ENCODE results near the gene MBP.
A peak's percentile ranks its signal among the peaks of the same experiment; 100 is the strongest.

Gene MBP

GRCh38 chr18:77060151-77060550 lies 72.4 kb downstream of the MBP start:
- H3K27me3 ChIP-seq (ENCODE audit: insufficient read depth, poor library complexity, severe bottlenecking), result no peaks in the 10 kb centered on the region
- DNase-seq (ENCODE audit: low read depth in 1 of 2, low spot score in 1 of 2), result no peak
- 0 out of 2 replicates have a peak overlapping the region, but pooled peaks have one; percentile 5 for H3K27ac ChIP-seq (replicated peaks)
- TF ChIP-seq, protein P1, sequence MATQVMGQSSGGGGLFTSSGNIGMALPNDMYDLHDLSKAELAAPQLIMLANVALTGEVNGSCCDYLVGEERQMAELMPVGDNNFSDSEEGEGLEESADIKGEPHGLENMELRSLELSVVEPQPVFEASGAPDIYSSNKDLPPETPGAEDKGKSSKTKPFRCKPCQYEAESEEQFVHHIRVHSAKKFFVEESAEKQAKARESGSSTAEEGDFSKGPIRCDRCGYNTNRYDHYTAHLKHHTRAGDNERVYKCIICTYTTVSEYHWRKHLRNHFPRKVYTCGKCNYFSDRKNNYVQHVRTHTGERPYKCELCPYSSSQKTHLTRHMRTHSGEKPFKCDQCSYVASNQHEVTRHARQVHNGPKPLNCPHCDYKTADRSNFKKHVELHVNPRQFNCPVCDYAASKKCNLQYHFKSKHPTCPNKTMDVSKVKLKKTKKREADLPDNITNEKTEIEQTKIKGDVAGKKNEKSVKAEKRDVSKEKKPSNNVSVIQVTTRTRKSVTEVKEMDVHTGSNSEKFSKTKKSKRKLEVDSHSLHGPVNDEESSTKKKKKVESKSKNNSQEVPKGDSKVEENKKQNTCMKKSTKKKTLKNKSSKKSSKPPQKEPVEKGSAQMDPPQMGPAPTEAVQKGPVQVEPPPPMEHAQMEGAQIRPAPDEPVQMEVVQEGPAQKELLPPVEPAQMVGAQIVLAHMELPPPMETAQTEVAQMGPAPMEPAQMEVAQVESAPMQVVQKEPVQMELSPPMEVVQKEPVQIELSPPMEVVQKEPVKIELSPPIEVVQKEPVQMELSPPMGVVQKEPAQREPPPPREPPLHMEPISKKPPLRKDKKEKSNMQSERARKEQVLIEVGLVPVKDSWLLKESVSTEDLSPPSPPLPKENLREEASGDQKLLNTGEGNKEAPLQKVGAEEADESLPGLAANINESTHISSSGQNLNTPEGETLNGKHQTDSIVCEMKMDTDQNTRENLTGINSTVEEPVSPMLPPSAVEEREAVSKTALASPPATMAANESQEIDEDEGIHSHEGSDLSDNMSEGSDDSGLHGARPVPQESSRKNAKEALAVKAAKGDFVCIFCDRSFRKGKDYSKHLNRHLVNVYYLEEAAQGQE (IDR thresholded peaks at IDR 0.05; ENCODE audit: insufficient replicate concordance, low read depth), result no peak
- TF ChIP-seq GABPA (IDR thresholded peaks at IDR 0.05; ENCODE audit: low read depth) (no peak), SPI1 (IDR thresholded peaks at IDR 0.05; ENCODE audit: borderline replicate concordance, low read depth) (no peak), POLR2AphosphoS5 (IDR thresholded peaks at IDR 0.05; ENCODE audit: low read depth) (no peak; the same call in 1 of the 2 replicates)
- H3K4me3 ChIP-seq (replicated peaks; ENCODE audit: insufficient read depth, low read length), result no peak overlapping the region

DNA sequence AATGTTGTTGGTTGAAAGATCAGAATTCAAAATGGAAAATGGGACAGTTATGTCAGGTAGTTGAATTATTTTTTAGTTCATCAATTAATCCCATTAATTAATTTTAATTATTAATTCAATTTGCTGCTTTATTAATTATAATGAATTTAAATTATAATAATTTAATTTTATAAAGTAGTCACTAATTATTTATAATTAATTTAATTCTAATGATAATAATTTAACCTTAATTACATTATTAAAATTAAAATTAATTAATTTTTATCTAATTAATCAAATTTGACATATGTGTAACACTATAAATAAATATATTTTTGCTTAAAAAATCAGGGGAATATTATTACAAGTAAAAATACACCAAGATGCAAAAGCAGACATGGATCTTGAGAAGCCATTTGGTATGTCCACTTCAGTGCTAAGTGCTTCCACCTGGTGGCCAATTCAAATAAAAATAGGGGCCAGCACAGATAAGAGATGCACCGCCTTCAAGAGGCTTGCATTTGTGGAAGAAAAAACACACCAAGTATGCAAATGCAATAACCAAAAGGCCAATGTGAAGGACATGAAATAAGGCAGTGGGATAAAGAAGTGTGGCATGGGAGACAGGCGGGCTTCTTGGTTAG lies 73.2 kb downstream of the MBP start:
- no peak overlapping the region for H3K4me3 ChIP-seq (replicated peaks; ENCODE audit: insufficient read depth, low read length)
- TF ChIP-seq GABPA (IDR thresholded peaks at IDR 0.05; ENCODE audit: low read depth) (no peak), CTCF (IDR thresholded peaks at IDR 0.05; ENCODE audit: insufficient read depth, low read length) (peak; percentile 48)
- DNase-seq (ENCODE audit: low read depth in 1 of 2, low spot score in 1 of 2), result peak in 1 of 2 experiments; percentile 86
- H3K27ac ChIP-seq (replicated peaks), result peak overlapping the region; percentile 24; the same call in 1 of the 2 replicates
- H3K27me3 ChIP-seq (ENCODE audit: insufficient read depth, poor library complexity, severe bottlenecking), result no peaks in the 10 kb centered on the region

DNA sequence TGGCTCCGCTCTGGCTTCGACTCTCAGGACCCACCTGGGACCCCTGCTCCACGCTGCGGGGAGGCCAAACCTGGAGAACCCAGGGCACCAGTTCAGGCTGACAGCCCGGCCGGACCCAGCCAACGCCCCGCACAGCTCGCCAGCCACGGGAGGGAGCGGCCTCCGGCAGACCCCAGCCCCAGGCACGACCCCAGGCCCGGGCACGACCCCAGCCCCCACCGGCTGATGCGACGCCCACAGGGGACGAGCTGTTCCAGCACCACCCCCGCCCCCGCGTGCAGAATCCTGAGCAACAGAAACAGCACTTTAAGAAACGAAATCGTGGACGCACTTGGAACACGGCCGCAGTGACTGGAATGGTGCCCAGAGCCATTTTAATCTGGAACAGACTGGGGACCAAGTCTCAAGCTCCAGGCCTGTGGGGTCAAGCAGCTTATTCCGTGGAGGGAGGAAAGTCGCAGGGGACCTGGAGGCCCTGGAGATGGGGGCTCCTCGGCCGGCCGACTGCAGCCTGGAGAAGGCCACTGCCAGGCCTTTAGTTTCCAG lies 74.2 kb downstream of the MBP start:
- H3K27me3 ChIP-seq (ENCODE audit: insufficient read depth, poor library complexity, severe bottlenecking), result no peaks in the 10 kb centered on the region
- DNase-seq (ENCODE audit: low read depth in 1 of 2, low spot score in 1 of 2), result no peak
- TF ChIP-seq CTCF (IDR thresholded peaks at IDR 0.05; ENCODE audit: insufficient read depth, low read length) (no peak), POLR2AphosphoS5 (IDR thresholded peaks at IDR 0.05; ENCODE audit: low read depth) (no peak), GABPA (IDR thresholded peaks at IDR 0.05; ENCODE audit: low read depth) (no peak), SPI1 (IDR thresholded peaks at IDR 0.05; ENCODE audit: borderline replicate concordance, low read depth) (no peak)
- TF ChIP-seq, protein P1 (IDR thresholded peaks at IDR 0.05; ENCODE audit: insufficient replicate concordance, low read depth), result no peak
- H3K27ac ChIP-seq (replicated peaks), result peak overlapping the region; percentile 24
- H3K4me3 ChIP-seq (replicated peaks; ENCODE audit: insufficient read depth, low read length), result no peak overlapping the region

GRCh38 chr18:77057006-77057395 lies 75.6 kb downstream of the MBP start:
- TF ChIP-seq POLR2AphosphoS5 (IDR thresholded peaks at IDR 0.05; ENCODE audit: low read depth), result peak; percentile 69
- TF ChIP-seq SPI1 (IDR thresholded peaks at IDR 0.05; ENCODE audit: borderline replicate concordance, low read depth), result peak; percentile 27; the same call in 1 of the 2 replicates
- TF ChIP-seq, protein P1 (IDR thresholded peaks at IDR 0.05; ENCODE audit: insufficient replicate concordance, low read depth), result no peak
- H3K27ac ChIP-seq (replicated peaks), result peak overlapping the region; percentile 93
- no peaks in the 10 kb centered on the region for H3K27me3 ChIP-seq (ENCODE audit: insufficient read depth, poor library complexity, severe bottlenecking)
- no peak overlapping the region for H3K4me3 ChIP-seq (replicated peaks; ENCODE audit: insufficient read depth, low read length)
- DNase-seq (ENCODE audit: low read depth in 1 of 2, low spot score in 1 of 2), result peak in 1 of 2 experiments; percentile 81

Data from HL-60 (cell line).